T-helper 22 cell (primary cell): ENCODE data around the gene GNB2.
A peak's percentile ranks its signal among the peaks of the same experiment; 100 is the strongest.
"Not testable (repeated sequence)": the region's sequence is repeated elsewhere in the genome, so short reads cannot be mapped to it uniquely, and the experiment has no call there.

ENCODE experiments used
- DNase-seq: peaks from one replicate; pipeline ENCODE4 v3.0.0-alpha.2; 2020; ENCODE audit warnings: low read depth

The GNB2 gene

DNA sequence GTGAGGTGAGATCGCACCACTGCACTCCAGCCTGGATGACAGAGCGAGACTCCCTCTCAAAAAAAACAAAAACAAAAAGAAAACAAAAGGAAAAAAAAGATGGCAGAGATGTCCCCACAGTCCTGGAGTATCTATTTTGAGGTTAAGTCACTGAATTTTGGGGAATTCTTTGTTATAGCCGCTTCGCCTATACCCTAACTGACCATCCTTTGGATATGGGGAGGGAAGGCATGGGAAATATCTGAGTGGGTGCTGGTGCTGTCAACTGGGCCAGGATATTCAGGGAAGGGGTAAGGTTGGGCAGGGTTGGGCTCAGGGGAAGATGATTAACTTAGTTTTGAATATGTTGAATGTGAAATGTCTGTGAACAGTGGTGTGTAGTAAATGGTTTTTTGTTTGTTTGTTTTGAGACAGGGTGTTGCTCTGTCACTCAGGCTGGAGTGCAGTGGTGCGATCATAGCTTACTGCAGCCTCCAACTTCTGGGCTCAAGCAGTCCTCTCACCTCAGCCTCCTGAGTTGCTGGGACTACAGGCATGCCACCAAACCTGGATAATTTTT lies 8.3 kb upstream of the GNB2 start:
- DNase-seq: no peak

DNA sequence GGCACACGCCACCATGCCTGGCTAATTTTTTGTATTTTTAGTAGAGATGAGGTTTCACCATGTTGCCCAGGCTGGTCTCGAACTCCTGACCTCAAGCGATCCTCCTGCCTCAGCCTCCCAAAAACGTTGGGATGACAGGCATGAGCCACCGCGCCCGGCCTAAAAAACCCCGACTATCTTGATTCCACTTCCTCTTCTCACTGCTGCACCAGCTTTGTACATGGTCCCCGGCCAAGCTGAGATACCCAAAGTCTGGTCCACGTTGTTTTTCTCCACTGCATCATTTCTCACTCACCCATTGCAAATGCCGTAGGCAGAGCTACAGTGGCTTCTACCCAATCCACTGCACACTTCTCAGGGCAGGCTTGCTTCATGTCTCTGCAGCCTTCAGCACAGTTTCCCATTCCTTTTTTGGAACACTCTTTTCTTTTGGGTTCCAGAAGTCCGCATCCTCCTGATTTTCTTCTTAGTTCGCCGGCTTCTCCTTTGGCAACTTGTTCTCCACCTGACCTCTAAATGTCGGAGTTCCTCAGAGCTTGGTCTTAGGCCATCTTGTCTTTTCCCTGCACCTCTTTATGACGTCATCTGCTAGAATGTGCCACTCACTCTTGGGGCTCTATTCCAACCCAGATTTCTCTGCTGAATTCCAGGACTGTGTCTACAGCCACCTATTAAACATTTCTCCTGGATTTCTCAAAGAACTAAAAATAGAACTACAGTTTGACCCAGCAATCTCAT lies 6.0 kb upstream of the GNB2 start:
- no peak for DNase-seq

DNA sequence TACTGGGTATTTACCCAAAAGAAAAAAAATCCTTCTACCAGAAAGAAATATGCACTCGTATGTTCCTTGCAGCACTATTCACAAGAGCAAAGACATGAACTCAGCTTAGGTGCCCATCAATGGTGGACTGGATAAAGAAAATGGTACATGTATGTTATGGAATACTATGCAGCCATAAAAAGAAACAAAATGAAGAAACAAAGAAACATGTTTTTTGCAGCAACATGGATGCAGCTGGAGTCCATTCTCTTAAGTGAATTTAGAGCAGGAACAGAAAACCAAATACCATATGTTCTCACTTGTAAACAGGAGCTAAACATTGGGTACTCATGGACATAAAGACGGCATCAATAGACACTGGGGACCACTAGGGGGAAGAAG lies 5.5 kb upstream of the GNB2 start:
- no peak for DNase-seq

DNA sequence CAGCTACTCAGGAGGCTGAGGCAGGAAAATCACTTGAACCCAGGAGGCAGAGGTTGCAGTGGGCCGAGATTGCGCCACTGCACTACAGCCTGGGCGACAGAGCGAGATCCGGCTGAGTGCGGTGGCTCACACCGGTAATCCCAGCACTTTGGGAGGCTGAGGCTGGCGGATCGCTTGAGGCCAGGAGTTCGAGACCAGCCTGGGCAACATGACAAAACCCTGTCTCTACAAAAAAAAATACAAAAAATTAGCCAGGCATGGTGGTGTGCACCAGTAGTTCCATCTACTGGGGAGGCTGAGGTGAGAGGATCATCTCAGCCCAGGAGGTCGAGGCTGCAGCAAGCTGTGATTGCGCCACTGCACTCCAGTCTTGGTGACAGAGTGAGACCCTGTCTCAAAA lies 4.4 kb upstream of the GNB2 start:
- not testable (repeated sequence) for DNase-seq

DNA sequence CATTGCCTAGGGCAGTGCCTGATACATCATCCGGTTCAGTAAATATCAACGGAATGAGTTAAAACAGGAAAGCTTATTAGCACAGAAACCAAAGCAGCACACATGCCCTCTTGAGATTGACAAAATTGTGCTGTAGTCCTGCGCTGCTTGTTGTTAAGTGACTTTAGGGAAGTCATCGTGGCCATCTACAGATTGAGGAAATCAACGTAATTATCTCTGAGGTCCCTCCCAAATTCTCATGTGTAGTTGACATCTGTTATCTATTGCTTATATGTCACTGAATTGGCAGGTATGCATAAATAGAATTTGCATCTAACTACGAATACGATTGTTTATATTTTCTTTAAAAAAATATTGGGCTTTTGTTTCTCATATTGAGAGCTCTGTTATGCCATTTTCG lies 3.5 kb upstream of the GNB2 start:
- DNase-seq: no peak

DNA sequence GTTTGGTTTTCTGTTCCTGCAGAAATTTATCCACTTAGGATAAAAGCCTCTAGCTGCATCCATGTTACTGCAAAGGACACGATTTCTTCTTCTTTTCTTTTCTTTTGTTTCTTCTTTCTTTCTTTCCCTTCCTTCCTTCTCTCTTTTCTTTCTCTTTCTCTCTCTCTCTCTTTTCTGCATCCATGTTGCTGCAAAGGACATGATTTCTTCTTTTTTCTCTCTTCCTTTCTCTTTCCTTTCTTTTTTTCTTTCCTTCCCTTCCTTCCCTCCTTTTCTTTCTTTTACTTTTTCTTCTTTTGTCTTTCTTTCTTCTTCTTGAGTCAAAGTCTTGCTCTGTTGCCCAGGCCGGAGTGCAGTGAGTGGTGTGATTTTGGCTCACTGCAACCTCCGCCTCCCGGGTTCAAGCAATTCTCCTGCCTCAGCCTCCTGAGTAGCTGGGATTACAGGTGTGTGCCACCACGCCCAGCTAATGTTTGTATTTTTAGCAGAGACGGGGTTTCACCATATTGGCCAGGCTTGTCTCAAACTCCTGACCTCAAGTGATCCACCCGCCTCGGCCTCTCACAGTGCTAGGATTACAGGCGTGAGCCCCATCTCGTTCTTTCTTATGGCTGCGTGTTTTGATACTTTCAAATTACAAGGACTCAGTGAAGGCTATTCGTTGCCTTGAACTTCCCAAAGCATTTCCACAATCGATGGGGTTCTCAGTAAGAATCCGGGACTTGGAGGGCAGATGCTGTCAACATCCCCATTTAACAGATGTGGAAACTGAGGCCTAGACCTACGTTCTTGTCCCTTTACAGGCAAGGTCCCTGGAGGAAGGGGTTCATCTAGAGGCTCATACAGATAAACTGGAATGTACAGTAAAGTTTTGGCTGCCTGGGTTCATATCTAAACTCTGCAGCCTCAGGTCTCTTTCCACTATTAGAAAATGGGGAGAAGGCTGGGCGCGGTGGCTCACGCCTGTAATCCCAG lies 1.9 kb upstream of the GNB2 start:
- no peak for DNase-seq

DNA sequence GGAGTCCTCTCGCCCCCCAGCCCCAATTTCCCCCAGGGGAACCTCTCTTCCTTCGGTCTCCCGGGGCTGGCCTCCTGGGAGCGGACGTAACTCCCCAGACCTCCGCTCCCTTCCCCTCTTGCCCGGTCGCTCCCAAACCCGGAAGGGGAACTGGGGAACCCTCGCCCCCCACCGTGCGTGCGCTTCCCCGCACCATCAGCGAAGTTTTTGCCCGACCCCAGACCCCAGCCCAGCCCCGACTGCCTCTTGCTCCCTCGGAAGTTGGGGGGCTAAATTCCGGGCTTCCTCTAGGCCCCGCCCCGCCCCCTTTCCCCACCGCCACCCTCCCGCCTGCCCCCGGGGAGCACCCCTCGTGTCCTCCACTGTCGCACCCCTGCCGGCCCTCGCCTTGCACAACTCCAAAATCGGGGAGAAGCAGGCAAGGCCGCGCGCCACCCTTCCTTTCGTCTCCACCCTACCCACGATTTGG lies 436 bp downstream of the GNB2 start:
- peak; percentile 32 for DNase-seq

DNA sequence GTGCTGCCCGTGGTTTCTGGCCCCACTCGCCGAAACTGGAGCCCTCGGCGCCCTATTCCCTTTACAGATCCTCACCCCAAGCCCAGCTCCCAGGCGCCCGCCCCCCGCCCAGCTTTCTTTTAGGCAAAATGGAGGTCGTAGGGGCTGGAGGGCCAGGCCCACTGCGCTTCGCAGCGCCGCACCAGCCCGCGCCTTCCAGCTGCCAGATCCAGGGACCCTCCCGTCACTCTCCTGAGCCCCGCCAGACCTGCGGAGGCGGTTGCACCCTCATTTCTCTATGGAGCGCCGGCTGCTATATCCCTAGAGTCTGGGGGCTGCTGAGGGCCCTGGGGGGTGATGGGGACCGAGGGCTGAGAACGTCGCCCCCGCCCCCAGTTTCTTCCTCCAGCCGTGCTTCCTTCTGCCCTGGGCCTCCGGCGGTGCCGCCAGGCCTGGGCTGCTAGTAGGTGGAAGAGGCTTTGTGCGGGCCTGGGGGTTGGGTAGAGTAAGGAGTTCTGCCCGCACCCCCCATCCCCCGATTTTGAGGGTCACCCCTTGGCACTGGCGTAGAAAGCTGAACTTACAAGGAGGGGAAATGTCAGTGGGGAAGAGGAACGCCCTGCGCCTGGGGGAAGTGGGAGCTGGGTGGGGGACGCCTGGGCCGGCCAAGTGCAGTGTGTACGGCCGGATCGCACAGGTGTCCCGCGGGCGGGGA lies 1.0 kb downstream of the GNB2 start:
- no peak for DNase-seq

DNA sequence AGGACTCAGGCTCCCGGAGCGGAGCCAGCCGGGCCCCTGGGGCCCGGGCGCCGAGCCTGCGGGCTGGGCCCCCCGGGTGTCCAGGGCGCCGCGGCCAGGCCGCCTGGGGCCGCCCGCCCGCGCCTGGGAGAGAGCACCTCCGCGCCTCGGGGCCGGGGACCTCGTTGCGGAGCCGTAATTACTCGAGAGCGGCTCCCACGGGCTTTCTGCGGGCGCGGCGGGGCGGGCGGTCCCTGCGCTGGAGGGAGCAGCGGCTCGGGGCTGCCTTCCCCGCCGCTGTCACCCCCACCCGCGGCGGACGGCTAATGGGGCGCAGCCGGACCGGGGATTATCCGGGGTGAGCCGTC lies 1.5 kb downstream of the GNB2 start:
- no peak for DNase-seq

DNA sequence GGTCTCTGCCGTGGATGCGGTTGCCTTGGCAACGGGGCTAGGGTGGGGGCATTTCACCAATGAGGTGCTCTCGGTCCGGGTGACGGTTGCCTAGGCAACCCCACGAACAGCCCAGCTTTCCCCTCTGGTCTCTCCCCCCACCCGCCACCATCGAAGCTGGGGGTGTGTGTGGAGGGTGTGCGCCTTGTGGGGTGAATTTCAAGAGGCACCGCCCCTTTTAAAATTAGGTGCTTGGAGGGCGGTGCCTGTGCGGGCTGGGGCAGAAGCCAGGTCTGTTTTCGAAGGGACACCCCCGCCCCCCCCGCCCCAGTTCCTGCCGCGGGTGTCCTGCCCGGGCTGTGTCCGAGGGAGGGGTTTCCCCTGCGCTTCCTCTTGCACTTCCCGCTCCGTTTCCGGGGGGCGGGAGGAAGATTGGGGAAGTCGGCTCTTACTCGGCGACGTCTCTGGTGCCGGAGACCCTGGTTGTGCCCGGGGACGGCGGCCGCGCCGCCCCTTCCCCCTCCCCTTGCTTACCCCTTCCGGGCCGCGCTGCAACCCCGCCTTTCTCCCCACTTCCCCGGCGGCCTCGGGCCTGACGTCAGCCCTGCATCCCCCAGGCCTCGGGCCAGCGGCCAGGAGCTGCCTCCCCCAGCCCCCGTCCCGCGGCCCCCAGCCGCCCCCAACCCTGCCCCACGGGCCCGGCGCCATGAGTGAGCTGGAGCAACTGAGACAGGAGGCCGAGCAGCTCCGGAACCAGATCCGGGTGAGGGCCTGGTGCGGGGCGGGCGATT lies 2.2 kb downstream of the GNB2 start:
- peak; percentile 97 for DNase-seq

DNA sequence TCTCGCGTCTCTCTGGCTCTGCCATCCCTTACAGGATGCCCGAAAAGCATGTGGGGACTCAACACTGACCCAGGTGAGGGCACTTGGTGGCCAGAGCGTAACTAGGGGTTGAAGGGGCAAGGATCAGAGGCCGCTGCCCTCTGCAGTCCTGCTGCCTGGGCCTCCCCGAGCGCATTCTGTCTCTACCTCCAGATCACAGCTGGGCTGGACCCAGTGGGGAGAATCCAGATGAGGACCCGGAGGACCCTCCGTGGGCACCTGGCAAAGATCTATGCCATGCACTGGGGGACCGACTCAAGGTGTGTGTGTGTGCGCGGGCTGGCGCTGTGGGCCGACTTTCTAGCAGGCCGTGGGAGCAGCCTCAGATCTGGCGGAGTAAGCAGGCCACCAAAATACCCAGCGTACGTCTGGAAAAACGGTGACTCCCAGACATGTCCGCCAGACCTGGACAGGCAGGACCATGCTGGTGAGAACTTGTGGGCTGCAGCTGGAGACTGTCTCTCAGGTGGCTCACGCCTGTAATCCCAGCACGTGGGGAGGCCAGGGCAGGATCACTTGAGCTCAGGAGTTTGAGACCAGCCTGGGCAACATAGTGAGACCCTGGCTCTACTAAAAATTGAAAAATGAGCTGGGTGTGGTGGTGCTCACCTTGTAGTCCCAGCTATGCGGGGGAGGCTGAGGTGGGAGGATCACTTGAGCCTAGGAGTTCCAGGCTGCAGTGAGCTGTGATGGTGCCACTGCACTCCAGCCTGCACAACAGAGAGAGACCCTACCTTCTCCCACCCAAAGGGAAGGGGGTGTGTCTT lies 3.2 kb downstream of the GNB2 start:
- no peak for DNase-seq

DNA sequence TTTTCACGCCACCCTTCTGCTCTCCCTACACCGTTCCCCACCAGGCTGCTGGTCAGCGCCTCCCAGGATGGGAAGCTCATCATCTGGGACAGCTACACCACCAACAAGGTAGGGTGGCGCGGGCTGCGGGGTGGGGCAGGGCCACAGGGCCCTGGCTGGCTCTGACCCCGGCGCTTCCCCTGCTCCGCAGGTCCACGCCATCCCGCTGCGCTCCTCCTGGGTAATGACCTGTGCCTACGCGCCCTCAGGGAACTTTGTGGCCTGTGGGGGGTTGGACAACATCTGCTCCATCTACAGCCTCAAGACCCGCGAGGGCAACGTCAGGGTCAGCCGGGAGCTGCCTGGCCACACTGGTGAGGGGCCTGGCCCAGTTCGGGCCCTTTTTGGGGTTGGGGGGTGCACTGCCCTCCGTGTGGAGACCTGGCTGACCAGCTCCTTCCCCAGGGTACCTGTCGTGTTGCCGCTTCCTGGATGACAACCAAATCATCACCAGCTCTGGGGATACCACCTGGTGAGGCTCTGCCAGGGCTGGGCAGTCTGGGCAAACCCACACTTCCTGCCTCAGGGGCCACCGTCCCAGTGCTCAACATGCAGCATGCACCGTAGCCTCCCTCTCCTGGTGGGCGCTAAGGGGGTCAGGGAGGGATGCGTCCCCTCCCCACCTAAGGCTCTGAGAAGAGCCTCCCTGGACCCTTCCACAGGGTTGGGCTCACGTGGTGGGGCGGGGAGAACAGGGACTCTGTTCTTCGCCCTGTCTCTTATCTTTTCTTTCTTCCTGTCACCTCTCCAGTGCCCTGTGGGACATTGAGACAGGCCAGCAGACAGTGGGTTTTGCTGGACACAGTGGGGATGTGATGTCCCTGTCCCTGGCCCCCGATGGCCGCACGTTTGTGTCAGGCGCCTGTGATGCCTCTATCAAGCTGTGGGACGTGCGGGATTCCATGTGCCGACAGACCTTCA lies 4.0 kb downstream of the GNB2 start:
- DNase-seq: no peak

DNA sequence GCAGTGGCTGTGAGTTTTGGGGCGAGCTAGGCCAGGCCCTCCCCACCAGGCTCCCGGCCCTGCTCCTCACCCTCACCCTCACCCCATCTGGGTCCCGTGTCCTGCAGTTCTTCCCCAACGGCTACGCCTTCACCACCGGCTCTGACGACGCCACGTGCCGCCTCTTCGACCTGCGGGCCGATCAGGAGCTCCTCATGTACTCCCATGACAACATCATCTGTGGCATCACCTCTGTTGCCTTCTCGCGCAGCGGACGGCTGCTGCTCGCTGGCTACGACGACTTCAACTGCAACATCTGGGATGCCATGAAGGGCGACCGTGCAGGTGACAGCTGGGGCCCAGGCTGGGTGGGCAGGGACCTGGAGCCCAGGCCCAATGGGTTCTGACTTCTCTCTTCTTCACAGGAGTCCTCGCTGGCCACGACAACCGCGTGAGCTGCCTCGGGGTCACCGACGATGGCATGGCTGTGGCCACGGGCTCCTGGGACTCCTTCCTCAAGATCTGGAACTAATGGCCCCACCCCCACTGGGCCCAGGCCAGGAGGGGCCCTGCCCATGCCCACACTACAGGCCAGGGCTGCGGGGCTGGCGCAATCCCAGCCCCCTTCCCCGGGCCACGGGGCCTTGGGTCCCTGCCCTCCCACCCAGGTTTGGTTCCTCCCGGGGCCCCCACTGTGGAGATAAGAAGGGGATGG lies 4.9 kb downstream of the GNB2 start:
- DNase-seq: no peak

DNA sequence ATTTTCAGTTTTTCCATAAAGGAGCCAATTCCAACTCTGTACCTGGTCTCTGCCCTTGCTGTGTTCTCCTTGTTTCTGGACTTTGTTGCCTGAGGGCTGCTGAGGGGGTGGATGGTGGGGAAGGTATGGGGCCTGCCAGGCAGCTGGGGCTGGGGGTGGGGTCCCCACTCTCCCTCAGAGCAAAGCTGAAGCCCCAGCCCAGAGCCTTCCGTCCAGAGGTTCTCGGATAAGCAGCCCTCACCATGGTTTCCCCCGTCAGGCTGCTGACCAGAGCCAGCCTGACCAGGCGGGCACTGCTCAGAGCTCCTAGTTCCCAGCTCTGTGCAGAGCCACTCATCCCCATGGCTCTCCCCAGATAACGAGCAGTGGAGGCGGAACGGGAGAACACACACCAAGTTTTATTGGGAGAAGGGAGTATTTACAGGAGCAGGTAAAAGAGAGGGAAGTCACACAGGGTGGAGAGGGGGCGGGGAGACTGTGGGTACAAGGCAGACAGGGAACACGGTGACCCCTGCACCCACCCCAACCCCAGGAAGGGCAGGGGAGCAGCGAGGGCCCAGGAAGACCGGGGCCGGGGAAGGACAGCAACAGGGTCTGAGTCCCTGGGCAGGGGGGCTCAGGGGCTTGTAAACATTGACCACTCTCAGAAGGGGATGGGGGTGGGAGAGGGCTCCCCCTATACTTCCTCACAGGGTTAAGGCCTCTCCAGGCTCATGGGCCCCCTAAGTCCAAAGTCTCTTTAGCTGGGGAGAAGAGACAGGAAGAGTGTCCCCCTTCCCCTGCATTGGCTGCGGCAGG lies 5.8 kb downstream of the GNB2 start:
- no peak for DNase-seq

DNA sequence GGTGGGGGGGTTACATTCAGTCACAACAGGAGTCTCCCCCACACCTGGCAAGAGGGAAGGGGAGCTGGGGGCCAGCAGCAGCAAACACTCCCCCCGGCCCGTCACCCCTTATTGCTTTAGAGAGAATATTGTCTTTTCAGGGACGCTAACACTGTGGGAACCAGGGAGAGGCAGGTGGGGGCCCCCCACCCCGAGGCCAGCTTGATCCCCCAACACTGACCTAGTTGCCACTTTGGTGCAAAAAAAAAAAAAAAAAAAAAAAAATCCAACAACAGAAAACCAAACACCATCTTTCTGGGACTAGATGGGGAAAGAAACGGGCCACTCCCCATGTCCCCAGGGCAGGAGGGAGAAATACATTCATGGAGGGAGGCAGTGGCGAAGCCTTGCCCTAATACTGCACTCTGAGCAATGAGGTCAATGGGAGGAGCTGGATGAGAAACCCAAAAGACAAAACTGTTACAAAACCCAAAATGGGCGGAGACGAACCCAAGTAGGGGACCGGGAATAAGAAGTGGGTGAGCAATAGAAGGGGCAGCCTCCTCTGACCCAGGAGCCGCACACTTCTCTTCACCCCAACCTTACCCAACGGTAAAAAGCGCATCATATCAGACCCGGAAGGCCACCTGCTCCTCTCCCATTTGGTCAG lies 6.5 kb downstream of the GNB2 start:
- DNase-seq: no peak

DNA sequence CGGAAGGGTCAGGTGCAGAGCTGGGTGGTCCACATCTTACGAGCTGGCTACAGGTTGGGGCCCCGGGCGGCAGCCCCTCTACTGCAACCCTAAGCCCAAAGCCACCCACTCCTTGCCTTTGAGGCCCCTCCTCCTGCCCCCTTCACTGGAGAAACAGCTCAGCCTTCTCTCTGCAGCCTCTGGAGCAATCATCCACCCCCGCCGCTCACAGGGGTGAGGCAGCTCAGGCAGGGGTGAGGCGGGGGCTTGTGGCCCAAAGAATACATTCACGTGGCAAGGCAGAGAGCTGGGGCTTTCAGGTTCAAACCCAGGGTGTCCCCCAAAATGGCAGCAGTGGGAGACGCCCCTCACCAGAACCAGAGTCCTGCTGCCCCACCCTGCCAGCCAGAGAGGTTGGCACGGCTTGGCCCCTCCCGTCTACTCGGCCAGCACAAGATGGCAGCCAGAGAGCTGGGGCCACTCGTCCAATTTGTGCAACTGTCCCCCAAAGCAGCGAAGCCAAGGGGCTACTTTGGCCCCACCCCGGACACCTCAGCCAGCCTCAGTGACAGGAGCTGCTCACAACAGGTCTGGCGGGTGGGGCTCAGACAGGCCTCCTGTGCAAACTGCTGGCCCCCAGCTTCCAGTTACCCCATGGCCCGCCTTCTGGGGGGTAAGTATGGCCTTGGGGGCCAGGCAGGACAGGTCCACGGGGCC lies 7.2 kb downstream of the GNB2 start:
- DNase-seq: no peak
